GM21447 (cell line): ENCODE results near the gene RFNG.
"Not testable (repeated sequence)": the region's sequence is repeated elsewhere in the genome, so short reads cannot be mapped to it uniquely, and the experiment has no call there.

ENCODE experiments used
- ATAC-seq: cut with Tn5 transposase; IDR thresholded peaks from one replicate; pipeline ENCODE4 v1.9.1; 2021; ENCODE audit not compliant: unreplicated experiment

The RFNG gene

GRCh38 chr17:82046903-82047302, 4.7 kb downstream of the RFNG start:
- no peak for ATAC-seq

GRCh38 chr17:82045936-82046484, 5.6 kb downstream of the RFNG start:
- no peak for ATAC-seq

GRCh38 chr17:82043507-82043906, 8.1 kb downstream of the RFNG start:
- no peak for ATAC-seq

GRCh38 chr17:82042649-82043048, 9.0 kb downstream of the RFNG start:
- ATAC-seq: no peak

GRCh38 chr17:82041144-82041814, 10.3 kb downstream of the RFNG start:
- no peak for ATAC-seq

- no peak for ATAC-seq
These were observed 11.8 kb downstream of the RFNG start for GRCh38 chr17:82039695-82040299.

- ATAC-seq: not testable (repeated sequence)
These were observed 12.7 kb downstream of the RFNG start for GRCh38 chr17:82038796-82039409.

GRCh38 chr17:82037889-82038195, 13.8 kb downstream of the RFNG start:
- ATAC-seq: no peak

GRCh38 chr17:82037092-82037888, 14.3 kb downstream of the RFNG start, which contains the start of gene DCXR:
Gene DCXR, minus strand, starts transcription at chr17:82037697. Its CDS starts 15 bp downstream, at chr17:82037682.
- ATAC-seq: peak; percentile 91

GRCh38 chr17:82036634-82037091, 14.9 kb downstream of the RFNG start:
- no peak for ATAC-seq

GRCh38 chr17:82035956-82036633, 15.5 kb downstream of the RFNG start:
- ATAC-seq: no peak

- no peak for ATAC-seq
These were observed 16.1 kb downstream of the RFNG start for GRCh38 chr17:82035488-82035887.

GRCh38 chr17:82034371-82035011, 17.1 kb downstream of the RFNG start:
- ATAC-seq: no peak

GRCh38 chr17:82033359-82034085, 18.1 kb downstream of the RFNG start:
- ATAC-seq: no peak

GRCh38 chr17:82031885-82032627, 19.6 kb downstream of the RFNG start:
- no peak for ATAC-seq

- no peak for ATAC-seq
These were observed 20.2 kb downstream of the RFNG start, which contains the start of gene RAC3 for GRCh38 chr17:82031303-82031884. Gene RAC3, plus strand, starts transcription at chr17:82031678. Its CDS starts 84 bp downstream, at chr17:82031762.

- ATAC-seq: peak; percentile 49
These were observed 20.9 kb downstream of the RFNG start for GRCh38 chr17:82030470-82031302.
